Heart left ventricle (tissue), 16 donors: ENCODE data around the gene MTARC2. TPM values are rescaled to one million over a fixed set of nuclear protein-coding genes. Genes with fewer than 3 reads are reported as not detected.
A peak's percentile ranks its signal among the peaks of the same experiment; 100 is the strongest.

ENCODE experiments used
- ATAC-seq, 4 donors: fragments of 200-7000 bp; cut with Tn5 transposase; one replicate each; pipeline ENCODE4 v1.9.1; 2020 to 2022; ENCODE audit warnings: moderate library complexity in 4 of 4, mild to moderate bottlenecking in 3 of 4, moderate number of reproducible peaks in 1 of 4
- DNase-seq, 5 donors: peaks; one replicate each; pipeline ENCODE4 v3.0.0-alpha.2; 2020
- H3K27ac ChIP-seq, 12 donors: fragments of 200-600 bp; sonication (generic) in 4 of 12; one replicate each; pipeline versions ENCODE4 v1.5.0 to v1.8.0; 2016 to 2022; ENCODE audit warnings: mild to moderate bottlenecking in 2 of 12
- H3K27me3 ChIP-seq, 9 donors: fragments of 200-600 bp; sonication (generic) in 2 of 9; one replicate each; pipeline versions ENCODE4 v1.5.1 to v1.8.0; 2016 to 2022; ENCODE audit warnings: mild to moderate bottlenecking in 3 of 9
- H3K36me3 ChIP-seq, 9 donors: fragments of 200-600 bp; sonication (generic) in 2 of 9; one replicate each; pipeline versions ENCODE4 v1.5.0 to v1.8.0; 2018 to 2022; ENCODE audit warnings: mild to moderate bottlenecking in 2 of 9
- H3K4me1 ChIP-seq, 12 donors: fragments of 200-600 bp; sonication (generic) in 4 of 12; one replicate each; pipeline versions ENCODE4 v1.5.0 to v1.8.0; 2016 to 2022; ENCODE audit warnings: mild to moderate bottlenecking in 3 of 12
- H3K4me3 ChIP-seq, 12 donors: fragments of 200-600 bp; sonication (generic) in 4 of 12; one replicate each; pipeline versions ENCODE4 v1.5.0 to v1.8.0; 2017 to 2022; ENCODE audit warnings: mild to moderate bottlenecking in 9 of 12, moderate library complexity in 4 of 12
- H3K9me3 ChIP-seq, 12 donors: fragments of 200-600 bp; sonication (generic) in 4 of 12; one replicate each; pipeline versions ENCODE4 v1.5.0 to v1.8.0; 2016 to 2022; ENCODE audit warnings: mild to moderate bottlenecking in 1 of 12
- CTCF ChIP-seq, 12 donors: fragments of 200-600 bp; sonication (generic) in 4 of 12; IDR thresholded peaks; one replicate each; pipeline versions ENCODE4 v1.5.0 to v1.8.0; 2018 to 2022; ENCODE audit warnings: antibody characterized with exemption in 12 of 12, mild to moderate bottlenecking in 5 of 12
- POLR2A ChIP-seq, 2 donors: fragments of 450-650 bp; IDR thresholded peaks; one replicate each; pipeline ENCODE4 v1.6.1; 2017; ENCODE audit warnings: antibody characterized with exemption in 2 of 2, mild to moderate bottlenecking in 2 of 2, moderate library complexity in 2 of 2
- WGBS, 4 donors: extraction: QIAGEN DNeasy Blood & Tissue Kit in 2 of 4; methylation state at CpG; one replicate each; pipeline versions ENCODE4 v1.1.5 to v1.1.7; 2013 to 2018; 5-methylcytosine and 5-hydroxymethylcytosine counted together
- intact Hi-C, 10 donors: fragments of 100-400 bp; cut with DNase I; formaldehyde crosslinking; loops; one replicate each; pipeline versions ENCODE4 v1.11.1 to v1.14.2; 2022
- polyA plus RNA-seq, 2 donors: library from polyadenylated mRNA; stranded (reverse); fragments of 200-250 nt; gene quantifications; one replicate each; pipeline ENCODE4 v1.2.3, GENCODE V29; 2013
- total RNA-seq, 9 donors: library from RNA; depleted of rRNA in 2 of 9; stranded (reverse); fragments of >200 nt in 2 of 9; fragmentation: NEBNext Ultra II Directional in 3 of 9; extraction: Animal tissue kit (Norgen Biotek cat#: 25700) in 3 of 9; gene quantifications; one replicate each; pipeline versions ENCODE4 v1.1.0 to v1.2.4, GENCODE V29; 2016 to 2023
- donor health status: ischemic (EF 13 %, LVEDD 7.1; RV severe dilation, severe dysfunction).
- donor health status: healthy with polysubstance abuse.
- donor health status: DM: no; HTN: yes; CAD: no.
- donor health status: DM: no; HTN: no; CAD: no.
- donor health status: ischemic (EF 25% LVEDD 6.9; RV normal size, moderate dysfunction).
- donor health status: ischemic (EF 25% LVEDD 5.7; RV mildly dilated, moderate dysfunction).
- donor health status: healthy.
- donor health status: DM: yes; HTN: yes; CAD: no.
- donor health status: ischemic (EF 35%, LVEDD 5.7; RV mildly dilated, moderate dysfunction).
- donor health status: nonischemic (EF 11% LVEDD 7.7; RV severe dilation, severe dysfunction).
- donor health status: DM: yes; HTN: yes; CAD: no.
- donor health status: PGD.
- donor health status: ischemic (EF 29% LVEDD 5.4; RV normal size, mild dysfunction).
- donor health status: nonischemic (EF 23%, LVEDD 6.1; RV moderate dilation, normal function).

Gene MTARC2
- total and polyA plus RNA-seq, 11 donors = 10.4 to 29.1 (median 20.3) TPM

GRCh38 chr1:220705782-220706181 is 42.3 kb upstream of the MTARC2 start:
- TF ChIP-seq POLR2A (IDR thresholded peaks at IDR 0.05) (no peak), CTCF (IDR thresholded peaks at IDR 0.05) (no peak)
- DNase-seq (no peak), ATAC-seq (no peak)
- 27 to 50% (median 44%) methylated on average over 5 to 7 of the region's 7 CpGs for WGBS, 4 donors
- H3K9me3 ChIP-seq = no peaks in the 10 kb centered on the region
- no peak overlapping the region for H3K27ac ChIP-seq
- intact Hi-C loops = loop anchor here in 1 of 10 donors (1.0 kb wide), 1 partner anchor 17 kb away; no protein-coding TSS in a partner anchor
- H3K36me3 ChIP-seq = no peaks in the 10 kb centered on the region
- H3K4me3 ChIP-seq = no peak overlapping the region
- peaks cover 0 to 37% (median 16%) of the 10 kb centered on the region in 12 donors for H3K4me1 ChIP-seq
- no peaks in the 10 kb centered on the region for H3K27me3 ChIP-seq

GRCh38 chr1:220706480-220706879 is 41.6 kb upstream of the MTARC2 start:
- 65 to 83% (median 69%) methylated on average over 9 of the region's 9 CpGs for WGBS, 4 donors
- H3K4me1 ChIP-seq = peaks cover 0 to 40% (median 13%) of the 10 kb centered on the region in 12 donors
- no peaks in the 10 kb centered on the region for H3K27me3 ChIP-seq
- intact Hi-C loops = loop anchor here in 1 of 10 donors (1.0 kb wide), 1 partner anchor 16 kb away; no protein-coding TSS in a partner anchor
- H3K36me3 ChIP-seq = no peaks in the 10 kb centered on the region
- ATAC-seq (no peak), DNase-seq (no peak)
- TF ChIP-seq CTCF (IDR thresholded peaks at IDR 0.05) (no peak), POLR2A (IDR thresholded peaks at IDR 0.05) (no peak)
- no peaks in the 10 kb centered on the region for H3K9me3 ChIP-seq
- no peak overlapping the region for H3K4me3 ChIP-seq
- H3K27ac ChIP-seq = peak overlapping the region in 1 of 12 donors; percentile 5

- no peaks in the 10 kb centered on the region for H3K36me3 ChIP-seq
- no peaks in the 10 kb centered on the region for H3K9me3 ChIP-seq
- peaks cover 0 to 42% (median 14%) of the 10 kb centered on the region in 12 donors for H3K4me1 ChIP-seq
- TF ChIP-seq POLR2A (IDR thresholded peaks at IDR 0.05) (no peak), CTCF (IDR thresholded peaks at IDR 0.05) (no peak)
- H3K27ac ChIP-seq = no peak overlapping the region
- ATAC-seq (no peak), DNase-seq (no peak)
- intact Hi-C loops = no loop called here
- H3K4me3 ChIP-seq = no peak overlapping the region
- H3K27me3 ChIP-seq = no peaks in the 10 kb centered on the region
- WGBS, 4 donors = 68 to 92% (median 89%) methylated on average over 9 to 10 of the region's 10 CpGs
These were observed 41.0 kb upstream of the MTARC2 start for GRCh38 chr1:220707160-220707559.

GRCh38 chr1:220708244-220708643 is 39.9 kb upstream of the MTARC2 start:
- TF ChIP-seq POLR2A (IDR thresholded peaks at IDR 0.05) (no peak), CTCF (IDR thresholded peaks at IDR 0.05) (no peak)
- H3K4me1 ChIP-seq = peaks cover 0 to 34% (median 8%) of the 10 kb centered on the region in 12 donors
- H3K27ac ChIP-seq = no peak overlapping the region
- no peaks in the 10 kb centered on the region for H3K27me3 ChIP-seq
- no peaks in the 10 kb centered on the region for H3K9me3 ChIP-seq
- ATAC-seq = no peak
- H3K4me3 ChIP-seq = no peak overlapping the region
- WGBS, 4 donors = 95 to 98% (median 96%) methylated on average over 4 of the region's 4 CpGs
- DNase-seq = no peak
- intact Hi-C loops = no loop called here
- H3K36me3 ChIP-seq = no peaks in the 10 kb centered on the region
